Neural progenitor cell (in vitro differentiated cells): ENCODE data around the gene SLC35E3.

Experiments used
- EZH2 ChIP-seq: fragments of 200-600 bp; sonication (generic); IDR thresholded peaks from 2 replicates; pipeline ENCODE4 v1.6.1; 2017; ENCODE audit warnings: antibody characterized with exemption, mild to moderate bottlenecking, moderate library complexity
- TF ChIP-seq, protein P1 (sequence below): fragments of 200-600 bp; sonication (generic); IDR thresholded peaks from 2 replicates; pipeline ENCODE4 v1.5.1; 2017; ENCODE audit warnings: antibody characterized with exemption, mild to moderate bottlenecking

- TF ChIP-seq, protein P1, sequence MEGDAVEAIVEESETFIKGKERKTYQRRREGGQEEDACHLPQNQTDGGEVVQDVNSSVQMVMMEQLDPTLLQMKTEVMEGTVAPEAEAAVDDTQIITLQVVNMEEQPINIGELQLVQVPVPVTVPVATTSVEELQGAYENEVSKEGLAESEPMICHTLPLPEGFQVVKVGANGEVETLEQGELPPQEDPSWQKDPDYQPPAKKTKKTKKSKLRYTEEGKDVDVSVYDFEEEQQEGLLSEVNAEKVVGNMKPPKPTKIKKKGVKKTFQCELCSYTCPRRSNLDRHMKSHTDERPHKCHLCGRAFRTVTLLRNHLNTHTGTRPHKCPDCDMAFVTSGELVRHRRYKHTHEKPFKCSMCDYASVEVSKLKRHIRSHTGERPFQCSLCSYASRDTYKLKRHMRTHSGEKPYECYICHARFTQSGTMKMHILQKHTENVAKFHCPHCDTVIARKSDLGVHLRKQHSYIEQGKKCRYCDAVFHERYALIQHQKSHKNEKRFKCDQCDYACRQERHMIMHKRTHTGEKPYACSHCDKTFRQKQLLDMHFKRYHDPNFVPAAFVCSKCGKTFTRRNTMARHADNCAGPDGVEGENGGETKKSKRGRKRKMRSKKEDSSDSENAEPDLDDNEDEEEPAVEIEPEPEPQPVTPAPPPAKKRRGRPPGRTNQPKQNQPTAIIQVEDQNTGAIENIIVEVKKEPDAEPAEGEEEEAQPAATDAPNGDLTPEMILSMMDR, result no peak
- TF ChIP-seq EZH2, result no peak
Measured at GRCh38 chr12:68789144-68789878, 43.3 kb downstream of the SLC35E3 start.
